Measurements from ENCODE around the gene KAT2B.
A peak's percentile ranks its signal among the peaks of the same experiment; 100 is the strongest.

The KAT2B gene

GRCh38 chr3:20148466-20148865 is 108.2 kb downstream of the KAT2B start:
- no peak for DNase-seq

GRCh38 chr3:20154078-20154477 is 113.8 kb downstream of the KAT2B start:
- DNase-seq, result no peak

- no peak for DNase-seq
These were observed 114.7 kb downstream of the KAT2B start for GRCh38 chr3:20154928-20155327.

- no peak for DNase-seq
These were observed 120.0 kb downstream of the KAT2B start for GRCh38 chr3:20160230-20160629.

GRCh38 chr3:20161714-20162113 is 121.5 kb downstream of the KAT2B start:
- DNase-seq, result no peak

GRCh38 chr3:20173844-20174410 is 133.7 kb downstream of the KAT2B start:
- DNase-seq, result no peak

- DNase-seq, result no peak
These were observed 141.0 kb downstream of the KAT2B start for GRCh38 chr3:20181276-20181675.

- no peak for DNase-seq
These were observed 142.0 kb downstream of the KAT2B start for GRCh38 chr3:20182206-20182605.

GRCh38 chr3:20185331-20185678 is 145.1 kb downstream of the KAT2B start:
- no peak for DNase-seq

GRCh38 chr3:20185679-20186599 is 145.7 kb downstream of the KAT2B start, which contains the start of gene SGO1:
SGO1 (minus strand) TSS chr3:20186206; CDS start chr3:20184027, 2,179 bp downstream.
- DNase-seq, result peak; percentile 99

- no peak for DNase-seq
These were observed 146.4 kb downstream of the KAT2B start for GRCh38 chr3:20186600-20187004.

- DNase-seq, result no peak
These were observed 150.7 kb downstream of the KAT2B start for GRCh38 chr3:20190991-20191390.

- DNase-seq, result no peak
These were observed 154.7 kb downstream of the KAT2B start for GRCh38 chr3:20194793-20195460.

- no peak for DNase-seq
These were observed 157.5 kb downstream of the KAT2B start for GRCh38 chr3:20197775-20198174.

- DNase-seq, result no peak
These were observed 160.9 kb downstream of the KAT2B start for GRCh38 chr3:20201143-20201542.

All from activated gamma-delta T cell (primary cell).